Stomach (tissue), 4 donors: Measurements from ENCODE around the gene BRF1.

Experiments
- POLR2A ChIP-seq, 4 donors: fragments of 450-650 bp; IDR thresholded peaks; one replicate each; pipeline ENCODE4 v1.6.1; 2016; ENCODE audit warnings: antibody characterized with exemption in 4 of 4, control low read depth in 2 of 4, mild to moderate bottlenecking in 1 of 4, moderate library complexity in 1 of 4
- POLR2AphosphoS5 ChIP-seq, 3 donors: sonication (generic); formaldehyde crosslinking; IDR thresholded peaks; one replicate each; pipeline ENCODE4 v1.6.1; 2016; ENCODE audit warnings: antibody characterized with exemption in 3 of 3
- TF ChIP-seq, protein P1 (sequence below), 7 experiments: fragments of 450-650 bp in 4 of 7; fragments of 200-600 bp in 3 of 7; sonication (generic) in 3 of 7; IDR thresholded peaks; one replicate each; pipeline ENCODE4 v1.5.1; 2016 to 2019; ENCODE audit warnings: antibody characterized with exemption in 7 of 7, control low read depth in 2 of 7, mild to moderate bottlenecking in 1 of 7

GRCh38 chr14:105315211-105315721, 14.5 kb upstream of the BRF1 start:
- TF ChIP-seq, protein P1, sequence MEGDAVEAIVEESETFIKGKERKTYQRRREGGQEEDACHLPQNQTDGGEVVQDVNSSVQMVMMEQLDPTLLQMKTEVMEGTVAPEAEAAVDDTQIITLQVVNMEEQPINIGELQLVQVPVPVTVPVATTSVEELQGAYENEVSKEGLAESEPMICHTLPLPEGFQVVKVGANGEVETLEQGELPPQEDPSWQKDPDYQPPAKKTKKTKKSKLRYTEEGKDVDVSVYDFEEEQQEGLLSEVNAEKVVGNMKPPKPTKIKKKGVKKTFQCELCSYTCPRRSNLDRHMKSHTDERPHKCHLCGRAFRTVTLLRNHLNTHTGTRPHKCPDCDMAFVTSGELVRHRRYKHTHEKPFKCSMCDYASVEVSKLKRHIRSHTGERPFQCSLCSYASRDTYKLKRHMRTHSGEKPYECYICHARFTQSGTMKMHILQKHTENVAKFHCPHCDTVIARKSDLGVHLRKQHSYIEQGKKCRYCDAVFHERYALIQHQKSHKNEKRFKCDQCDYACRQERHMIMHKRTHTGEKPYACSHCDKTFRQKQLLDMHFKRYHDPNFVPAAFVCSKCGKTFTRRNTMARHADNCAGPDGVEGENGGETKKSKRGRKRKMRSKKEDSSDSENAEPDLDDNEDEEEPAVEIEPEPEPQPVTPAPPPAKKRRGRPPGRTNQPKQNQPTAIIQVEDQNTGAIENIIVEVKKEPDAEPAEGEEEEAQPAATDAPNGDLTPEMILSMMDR (IDR thresholded peaks at IDR 0.05) = no peak
- TF ChIP-seq POLR2A (IDR thresholded peaks at IDR 0.05) (no peak), POLR2AphosphoS5 (IDR thresholded peaks at IDR 0.05) (no peak)
